GM12878 (cell line): ENCODE results near the gene ETF1. TPM values are rescaled to one million over a fixed set of nuclear protein-coding genes. Genes with fewer than 3 reads are reported as not detected.

Experiments
- ATF2 ChIP-seq: IDR thresholded peaks from 2 replicates; pipeline ENCODE4 v1.6.1; 2012; ENCODE audit warnings: low read length, inconsistent platforms
- BACH1 ChIP-seq: fragments of 450-650 bp; IDR thresholded peaks from 2 replicates; pipeline ENCODE4 v1.6.1; 2017; ENCODE audit warnings: mild to moderate bottlenecking, borderline replicate concordance
- CHD2 ChIP-seq: IDR thresholded peaks from 2 replicates; pipeline ENCODE4 v1.6.1; 2011; ENCODE audit warnings: low read depth, low read length, improper control_type of control experiment, borderline replicate concordance
- CREM ChIP-seq: IDR thresholded peaks from 2 replicates; pipeline ENCODE4 v1.6.1; 2014; ENCODE audit warnings: antibody characterized with exemption, low read depth
- CTCF ChIP-seq, 3 experiments: IDR thresholded peaks in 2 of 3; conservative IDR thresholded peaks in 1 of 3; 2 replicates each; pipeline ENCODE4 v1.5.1; 2011; ENCODE audit warnings: low read depth in 3 of 3, low read length in 3 of 3, mild to moderate bottlenecking in 3 of 3, control low read depth in 2 of 3, moderate library complexity in 2 of 3, inconsistent platforms in 1 of 3, mixed read lengths in 1 of 3; ENCODE audit not compliant: control insufficient read depth in 2 of 3, insufficient read depth in 1 of 3; ENCODE audit errors: extremely low read depth in 1 of 3
- DPF2 ChIP-seq: fragments of 450-650 bp; IDR thresholded peaks from 2 replicates; pipeline ENCODE4 v1.6.1; 2017; ENCODE audit warnings: mild to moderate bottlenecking
- HCFC1 ChIP-seq: fragments of 150-350 bp; IDR thresholded peaks from 2 replicates; pipeline ENCODE4 v1.6.1; 2014; ENCODE audit warnings: low read length
- HDAC6 ChIP-seq: fragments of 200-600 bp; sonication (generic); IDR thresholded peaks from one replicate; pipeline ENCODE4 v1.8.0; 2017; ENCODE audit warnings: antibody characterized with exemption; ENCODE audit not compliant: unreplicated experiment
- IKZF2 ChIP-seq, 2 experiments: fragments of 450-650 bp; IDR thresholded peaks; 2 replicates each; pipeline ENCODE4 v1.6.1; 2017; ENCODE audit warnings: mild to moderate bottlenecking in 2 of 2, moderate library complexity in 2 of 2
- KDM1A ChIP-seq: fragments of 200-600 bp; sonication (generic); IDR thresholded peaks from 2 replicates; pipeline ENCODE4 v1.6.1; 2016; ENCODE audit warnings: borderline replicate concordance
- MEF2A ChIP-seq: IDR thresholded peaks from 2 replicates; pipeline ENCODE4 v1.6.1; 2011; ENCODE audit warnings: low read depth, mild to moderate bottlenecking, low read length, moderate library complexity; ENCODE audit not compliant: insufficient read depth
- MEF2B ChIP-seq: fragments of 450-650 bp; IDR thresholded peaks from 2 replicates; pipeline ENCODE4 v1.6.1; 2018; ENCODE audit warnings: mild to moderate bottlenecking, moderate library complexity; ENCODE audit not compliant: partially characterized antibody, poor library complexity, severe bottlenecking
- MYB ChIP-seq: fragments of 150-350 bp; IDR thresholded peaks from 2 replicates; pipeline ENCODE4 v1.6.1; 2014; ENCODE audit warnings: mild to moderate bottlenecking, low read depth, low read length, borderline replicate concordance
- NRF1 ChIP-seq: conservative IDR thresholded peaks from 2 replicates; pipeline ENCODE4 v1.6.1; 2011; ENCODE audit warnings: mild to moderate bottlenecking, low read depth, low read length, improper control_type of control experiment
- POLR2A ChIP-seq: IDR thresholded peaks from 2 replicates; pipeline ENCODE4 v1.6.1; 2011; ENCODE audit warnings: low read depth, mild to moderate bottlenecking, low read length
- RBBP5 ChIP-seq: fragments of 200-600 bp; sonication (generic); conservative IDR thresholded peaks from 2 replicates; pipeline ENCODE4 v1.6.1; 2016
- RELA ChIP-seq: fragments of 450-650 bp; IDR thresholded peaks from 2 replicates; pipeline ENCODE4 v1.8.0; 2014; ENCODE audit warnings: borderline replicate concordance; ENCODE audit not compliant: partially characterized antibody
- RFX5 ChIP-seq: IDR thresholded peaks from 2 replicates; pipeline ENCODE4 v1.6.1; 2011; ENCODE audit warnings: low read depth, low read length, improper control_type of control experiment
- SMAD5 ChIP-seq: IDR thresholded peaks from 2 replicates; pipeline ENCODE4 v1.6.1; 2016; ENCODE audit warnings: antibody characterized with exemption, low read depth
- STAT1 ChIP-seq: fragments of 450-650 bp; conservative IDR thresholded peaks from 2 replicates; pipeline ENCODE4 v1.6.1; 2014; ENCODE audit warnings: antibody characterized with exemption, mild to moderate bottlenecking
- YY1 ChIP-seq: IDR thresholded peaks from 2 replicates; pipeline ENCODE4 v1.6.1; 2011; ENCODE audit warnings: low read depth, mild to moderate bottlenecking, low read length
- ZNF274 ChIP-seq: IDR thresholded peaks from one replicate; pipeline ENCODE4 v1.8.0; 2011; ENCODE audit not compliant: insufficient read length, insufficient read depth
- ZNF384 ChIP-seq: IDR thresholded peaks from 2 replicates; pipeline ENCODE4 v1.6.1; 2012; ENCODE audit warnings: low read depth, mild to moderate bottlenecking, low read length, improper control_type of control experiment, borderline replicate concordance
- polyA plus RNA-seq, 11 experiments: library from polyadenylated mRNA; depleted of rRNA in 4 of 11; unstranded in 6 of 11; stranded (reverse) in 5 of 11; fragments of >200 nt; fragmentation: Nextera tagmentation in 4 of 11; fragmentation: Illumina TruSeq in 1 of 11; extraction: Ambion mirVana in 4 of 11; extraction: Trizol in 1 of 11; gene quantifications; 1 replicate in 1 of 11; 2 replicates in 10 of 11; pipeline versions ENCODE4 v1.2.1 to v1.2.3, GENCODE V29; 2011 to 2016; ENCODE audit warnings: inconsistent platforms in 2 of 11, missing spikeins in 2 of 11, low read depth in 1 of 11
- total RNA-seq, 4 experiments: library from RNA; depleted of rRNA in 3 of 4; stranded (reverse); fragments of >200 nt in 3 of 4; fragmentation: Illumina TruSeq in 1 of 4; extraction: Trizol in 1 of 4; gene quantifications; 2 replicates each; pipeline versions ENCODE4 v1.2.1 to v1.2.3, GENCODE V29; 2013 to 2021
- TF ChIP-seq, protein P1 (sequence below): IDR thresholded peaks from 2 replicates; pipeline ENCODE4 v1.6.1; 2012; ENCODE audit warnings: mild to moderate bottlenecking, low read depth, low read length

Gene ETF1
- total and polyA plus RNA-seq, 10 of the 15 experiments (the other 5 are each of a cell fraction or from before 2014, with no cell fraction given) = 29.8 to 145 (median 108) TPM

DNA sequence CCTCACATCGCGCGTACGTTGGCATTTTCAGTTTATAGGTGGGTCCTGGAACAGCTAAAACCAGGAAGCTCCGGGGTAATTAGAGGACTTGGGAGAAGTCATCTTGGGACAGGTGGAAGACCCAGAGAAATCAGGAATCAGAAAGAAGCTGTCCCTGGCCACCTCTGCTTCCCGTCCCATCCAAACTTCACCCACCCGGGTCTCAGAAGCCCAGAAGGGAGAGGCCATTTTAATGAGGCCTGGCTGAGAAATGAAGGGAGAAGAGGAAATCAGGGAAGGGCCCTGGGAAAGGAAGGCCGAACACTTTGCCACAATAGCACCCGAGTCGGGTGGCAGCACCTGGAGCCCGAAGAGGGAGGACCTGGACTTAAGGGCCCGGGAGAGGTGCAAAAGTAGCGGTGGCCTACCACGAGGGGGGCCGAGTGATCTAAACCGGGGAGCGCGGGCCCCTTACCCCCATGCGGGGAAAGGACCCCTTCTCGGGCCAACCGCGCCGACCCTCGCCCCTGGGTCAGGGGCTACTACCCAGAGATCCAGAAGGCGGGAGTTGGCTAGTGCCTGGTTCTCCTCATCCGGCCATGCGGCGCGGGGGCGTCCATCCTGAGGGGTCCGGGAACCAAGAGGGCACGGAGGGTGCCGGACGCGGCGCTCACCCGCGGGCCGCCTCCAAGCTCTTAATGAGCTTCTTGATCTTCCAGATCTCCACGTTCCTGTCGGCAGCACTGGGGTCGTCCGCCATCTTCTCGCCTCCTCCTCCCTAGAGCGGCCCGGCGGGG, 668 bp downstream of the ETF1 start (continued):
- TF ChIP-seq, protein P1, sequence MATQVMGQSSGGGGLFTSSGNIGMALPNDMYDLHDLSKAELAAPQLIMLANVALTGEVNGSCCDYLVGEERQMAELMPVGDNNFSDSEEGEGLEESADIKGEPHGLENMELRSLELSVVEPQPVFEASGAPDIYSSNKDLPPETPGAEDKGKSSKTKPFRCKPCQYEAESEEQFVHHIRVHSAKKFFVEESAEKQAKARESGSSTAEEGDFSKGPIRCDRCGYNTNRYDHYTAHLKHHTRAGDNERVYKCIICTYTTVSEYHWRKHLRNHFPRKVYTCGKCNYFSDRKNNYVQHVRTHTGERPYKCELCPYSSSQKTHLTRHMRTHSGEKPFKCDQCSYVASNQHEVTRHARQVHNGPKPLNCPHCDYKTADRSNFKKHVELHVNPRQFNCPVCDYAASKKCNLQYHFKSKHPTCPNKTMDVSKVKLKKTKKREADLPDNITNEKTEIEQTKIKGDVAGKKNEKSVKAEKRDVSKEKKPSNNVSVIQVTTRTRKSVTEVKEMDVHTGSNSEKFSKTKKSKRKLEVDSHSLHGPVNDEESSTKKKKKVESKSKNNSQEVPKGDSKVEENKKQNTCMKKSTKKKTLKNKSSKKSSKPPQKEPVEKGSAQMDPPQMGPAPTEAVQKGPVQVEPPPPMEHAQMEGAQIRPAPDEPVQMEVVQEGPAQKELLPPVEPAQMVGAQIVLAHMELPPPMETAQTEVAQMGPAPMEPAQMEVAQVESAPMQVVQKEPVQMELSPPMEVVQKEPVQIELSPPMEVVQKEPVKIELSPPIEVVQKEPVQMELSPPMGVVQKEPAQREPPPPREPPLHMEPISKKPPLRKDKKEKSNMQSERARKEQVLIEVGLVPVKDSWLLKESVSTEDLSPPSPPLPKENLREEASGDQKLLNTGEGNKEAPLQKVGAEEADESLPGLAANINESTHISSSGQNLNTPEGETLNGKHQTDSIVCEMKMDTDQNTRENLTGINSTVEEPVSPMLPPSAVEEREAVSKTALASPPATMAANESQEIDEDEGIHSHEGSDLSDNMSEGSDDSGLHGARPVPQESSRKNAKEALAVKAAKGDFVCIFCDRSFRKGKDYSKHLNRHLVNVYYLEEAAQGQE = no peak
- 0 out of 2 replicates have a peak, but pooled peaks have one; percentile 12 for TF ChIP-seq BACH1
- no peak for TF ChIP-seq CHD2
- TF ChIP-seq CREM = no peak
- no peak for TF ChIP-seq RELA
- TF ChIP-seq MYB = no peak
- no peak for TF ChIP-seq MEF2A
- TF ChIP-seq CTCF (IDR thresholded peaks at IDR 0.05 in 2 of 3, conservative IDR thresholded peaks at IDR 0.05 in 1 of 3; ENCODE audit: control insufficient read depth in 2 of 3, extremely low read depth in 1 of 3, insufficient read depth in 1 of 3, low read depth in 3 of 3, low read length in 3 of 3) = no peak
- TF ChIP-seq YY1 = peak; percentile 92
- TF ChIP-seq MEF2B = peak; percentile 12
- no peak for TF ChIP-seq HCFC1
- no peak for TF ChIP-seq ZNF274
- no peak for TF ChIP-seq RBBP5
- TF ChIP-seq SMAD5 = no peak
- TF ChIP-seq STAT1 = no peak
- no peak for TF ChIP-seq POLR2A
- TF ChIP-seq NRF1 = no peak
- 0 out of 2 replicates have a peak, but pooled peaks have one; percentile 9 for TF ChIP-seq DPF2
- TF ChIP-seq RFX5 = no peak
- no peak for TF ChIP-seq ZNF384
- no peak for TF ChIP-seq ATF2
- 0 out of 4 replicates have a peak, but pooled peaks of 1 of the 2 experiments have one; percentile 27 for TF ChIP-seq IKZF2 (IDR thresholded peaks at IDR 0.05)
- no peak for TF ChIP-seq HDAC6
- no peak for TF ChIP-seq KDM1A
